Lower leg skin (tissue), 4 donors: ENCODE data around the gene KIZ. TPM values are rescaled to one million over a fixed set of nuclear protein-coding genes. Genes with fewer than 3 reads are reported as not detected.

ENCODE experiments used
- DNase-seq, 2 donors: peaks; one replicate each; pipeline ENCODE4 v3.0.0-alpha.2; 2019; ENCODE audit warnings: low spot score in 2 of 2
- H3K4me3 ChIP-seq: fragments of 200-600 bp; sonication (generic); 2 replicates; pipeline ENCODE4 v1.5.1; 2017; ENCODE audit warnings: mild to moderate bottlenecking, low read depth; ENCODE audit not compliant: poor library complexity, severe bottlenecking
- CTCF ChIP-seq, 3 donors: fragments of 450-650 bp; IDR thresholded peaks; one replicate each; pipeline ENCODE4 v1.5.1; 2016; ENCODE audit warnings: antibody characterized with exemption in 3 of 3, mild to moderate bottlenecking in 3 of 3, moderate library complexity in 2 of 3
- POLR2A ChIP-seq, 2 donors: fragments of 450-650 bp; IDR thresholded peaks; one replicate each; pipeline ENCODE4 v1.6.1; 2016 to 2017; ENCODE audit warnings: antibody characterized with exemption in 2 of 2, mild to moderate bottlenecking in 1 of 2, moderate library complexity in 1 of 2
- WGBS, 2 donors: methylation state at CpG; one replicate each; pipeline ENCODE4 v1.1.5; 2018; 5-methylcytosine and 5-hydroxymethylcytosine counted together
- intact Hi-C: fragments of 100-400 bp; cut with DNase I; formaldehyde crosslinking; loops from one replicate; pipeline ENCODE4 v1.15.0; 2023; ENCODE audit warnings: low total_unique reads
- total RNA-seq, 4 donors: library from RNA; depleted of rRNA; stranded (reverse); fragments of >200 nt; gene quantifications; one replicate each; pipeline ENCODE4 v1.1.0, GENCODE V29; 2016

KIZ gene
- total RNA-seq, 4 donors from 2014 or later: 17.8 to 25.0 (median 23.0) TPM

- no peak overlapping the region for H3K4me3 ChIP-seq
- intact Hi-C loops: no loop called here
- TF ChIP-seq POLR2A (IDR thresholded peaks at IDR 0.05): no peak
- TF ChIP-seq CTCF (IDR thresholded peaks at IDR 0.05): no peak
- DNase-seq: no peak
- WGBS, 2 donors: 77 to 79% methylated on average over 5 of the region's 5 CpGs
These were observed 4.0 kb downstream of the KIZ start for GRCh38 chr20:21129861-21130260.

GRCh38 chr20:21133404-21133803 is 7.5 kb downstream of the KIZ start:
- 76 to 79% methylated on average over 4 of the region's 4 CpGs for WGBS, 2 donors
- no peak overlapping the region for H3K4me3 ChIP-seq
- DNase-seq: no peak
- no peak for TF ChIP-seq CTCF (IDR thresholded peaks at IDR 0.05)
- no peak for TF ChIP-seq POLR2A (IDR thresholded peaks at IDR 0.05)
- intact Hi-C loops: no loop called here

- intact Hi-C loops: no loop called here
- no peak overlapping the region for H3K4me3 ChIP-seq
- TF ChIP-seq CTCF (IDR thresholded peaks at IDR 0.05) (no peak), POLR2A (IDR thresholded peaks at IDR 0.05) (no peak)
- WGBS, 2 donors: 93 to 97% methylated on average over 16 of the region's 16 CpGs
- DNase-seq: no peak
These were observed 8.2 kb downstream of the KIZ start for GRCh38 chr20:21133917-21134622.

- whole genome bisulfite sequencing, 2 donors: 96 to 97% methylated on average over 10 of the region's 10 CpGs
- intact Hi-C loops: no loop called here
- TF ChIP-seq CTCF (IDR thresholded peaks at IDR 0.05) (no peak), POLR2A (IDR thresholded peaks at IDR 0.05) (no peak)
- no peak overlapping the region for H3K4me3 ChIP-seq
- DNase-seq: no peak
These were observed 9.1 kb downstream of the KIZ start for GRCh38 chr20:21134883-21135493.

GRCh38 chr20:21136015-21136732 is 10.3 kb downstream of the KIZ start:
- no peak for DNase-seq
- TF ChIP-seq CTCF (IDR thresholded peaks at IDR 0.05) (no peak), POLR2A (IDR thresholded peaks at IDR 0.05) (no peak)
- H3K4me3 ChIP-seq: no peak overlapping the region
- WGBS, 2 donors: 95 to 98% methylated on average over 8 of the region's 8 CpGs
- intact Hi-C loops: no loop called here
